Activated CD4-positive, CD25-positive, alpha-beta regulatory T cell treated with anti-CD3 and anti-CD28 coated beads, Interleukin-2, amount 50 U/mL, for 24 hours (primary cell): Measurements from ENCODE around the gene ARL15.
"Not testable (repeated sequence)": the region's sequence is repeated elsewhere in the genome, so short reads cannot be mapped to it uniquely, and the experiment has no call there.

ENCODE experiments used
- ATAC-seq, 2 donors: fragments of 150-1000 bp; cut with Tn5 transposase; one replicate each; pipeline ENCODE4 v1.10.0; 2021; ENCODE audit warnings: mild to moderate bottlenecking in 1 of 2, moderate library complexity in 1 of 2

ARL15 gene

DNA sequence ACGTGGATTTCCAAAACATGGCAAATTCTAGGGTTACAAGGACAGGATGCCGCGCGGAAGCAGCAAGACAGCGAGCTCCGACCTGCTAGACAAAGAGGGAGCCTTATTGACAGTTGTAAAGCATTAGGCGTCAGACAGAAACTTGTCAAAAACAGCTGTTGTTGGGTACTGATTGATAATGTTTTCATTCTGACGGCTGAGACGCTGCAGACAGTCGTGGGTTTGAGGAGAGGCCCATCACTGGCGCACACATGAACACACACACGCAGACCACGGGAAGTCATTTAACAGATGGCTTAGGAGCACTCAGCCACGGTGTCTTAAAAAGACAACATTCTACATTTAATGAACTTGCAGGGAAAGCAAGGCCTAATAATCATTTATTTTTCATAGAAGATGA, 426.0 kb downstream of the ARL15 start:
- no peak for ATAC-seq

DNA sequence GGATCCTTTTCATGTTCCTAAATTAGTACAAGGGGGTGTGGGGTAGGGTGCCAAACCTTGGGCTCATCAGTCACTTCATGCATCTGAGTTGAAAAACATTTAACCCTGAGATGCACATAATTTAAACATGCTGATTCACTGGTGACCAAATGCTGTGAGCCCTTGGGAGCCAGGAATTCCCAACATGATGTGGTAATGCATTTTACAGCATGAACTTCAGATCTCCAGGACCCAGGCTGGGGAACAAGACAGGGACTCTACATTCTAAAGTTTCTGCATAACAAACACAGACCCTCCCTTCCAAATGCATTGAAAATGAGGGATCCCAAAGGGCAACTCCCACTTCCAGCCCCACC, 427.7 kb downstream of the ARL15 start:
- ATAC-seq = no peak

DNA sequence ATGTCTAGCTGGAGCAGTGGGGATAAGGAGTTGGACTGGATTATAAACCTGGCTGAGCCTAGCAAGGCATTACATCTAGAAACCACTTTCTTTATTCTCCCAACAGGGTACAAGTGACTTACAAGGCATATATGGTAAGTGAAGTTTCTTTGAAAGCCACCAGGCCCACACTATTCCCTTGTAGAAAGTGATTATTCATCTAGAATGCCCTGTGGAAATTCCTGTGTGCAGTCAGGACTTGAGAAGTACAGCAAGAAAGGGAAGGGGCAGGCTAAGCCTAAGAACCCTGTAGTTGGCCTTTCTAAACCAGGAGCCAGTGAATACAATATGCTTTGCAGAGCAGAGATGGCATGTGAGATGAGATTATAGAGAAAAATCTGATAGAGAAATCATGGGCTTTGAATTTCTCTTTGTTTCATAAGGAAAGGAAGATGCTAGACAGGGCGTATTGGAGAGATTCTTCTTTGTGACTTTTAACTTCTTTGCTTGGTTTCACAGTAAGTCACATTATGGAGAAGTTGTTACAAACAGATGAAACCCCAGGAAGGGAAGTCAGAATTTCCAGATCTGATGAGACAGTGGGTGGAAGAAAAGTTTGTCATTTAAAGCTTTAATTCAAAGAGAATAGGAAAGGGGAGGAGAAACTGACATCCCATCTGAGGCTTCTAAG, 428.2 kb downstream of the ARL15 start:
- ATAC-seq = no peak

DNA sequence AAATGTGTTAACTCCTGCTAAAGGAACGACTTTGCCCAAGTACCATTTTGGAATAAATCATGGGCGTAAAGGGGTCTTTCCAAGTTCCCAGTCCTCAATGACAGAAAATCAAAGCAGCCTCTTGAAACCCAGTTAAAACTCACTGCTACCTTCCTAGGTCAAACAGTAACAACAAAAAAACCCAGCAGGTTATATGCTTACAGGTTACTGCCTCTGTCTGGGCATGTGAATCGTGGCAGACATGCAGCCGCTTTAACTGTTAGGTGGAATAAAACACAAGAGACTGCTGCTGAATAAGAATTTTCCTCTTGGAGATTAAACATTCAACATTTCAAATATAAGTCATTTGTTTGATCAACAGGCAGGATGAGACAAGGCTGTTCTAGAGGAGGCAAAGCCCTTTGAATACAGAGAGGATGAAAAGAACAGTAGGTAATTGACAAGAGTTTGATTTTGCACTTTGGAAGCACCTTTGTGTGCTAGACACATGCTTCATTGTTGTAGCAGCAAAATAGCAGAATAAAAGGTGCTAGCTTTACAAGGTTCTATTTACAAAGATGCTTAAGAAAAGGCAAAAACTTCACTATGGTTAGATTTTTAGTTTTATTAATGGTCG, 430.6 kb downstream of the ARL15 start:
- no peak for ATAC-seq

DNA sequence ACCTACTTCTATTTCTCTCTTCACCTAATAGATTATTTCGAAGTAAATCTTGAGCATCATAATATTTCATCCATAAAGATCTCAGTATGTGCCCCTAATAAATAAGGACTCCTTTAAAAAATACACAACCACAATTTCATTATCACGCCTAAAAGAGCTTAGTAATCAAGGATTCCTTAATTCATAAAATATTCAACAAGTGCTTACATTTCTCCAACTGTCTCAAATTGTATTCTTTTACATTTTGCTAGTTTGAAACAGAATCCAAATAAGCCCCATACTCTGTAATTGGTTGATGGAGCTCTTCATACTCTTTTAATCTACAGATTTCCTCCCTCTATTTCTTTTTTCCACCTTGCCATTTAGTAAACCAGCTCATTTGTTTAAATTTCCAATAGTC, 432.4 kb downstream of the ARL15 start:
- ATAC-seq = no peak

DNA sequence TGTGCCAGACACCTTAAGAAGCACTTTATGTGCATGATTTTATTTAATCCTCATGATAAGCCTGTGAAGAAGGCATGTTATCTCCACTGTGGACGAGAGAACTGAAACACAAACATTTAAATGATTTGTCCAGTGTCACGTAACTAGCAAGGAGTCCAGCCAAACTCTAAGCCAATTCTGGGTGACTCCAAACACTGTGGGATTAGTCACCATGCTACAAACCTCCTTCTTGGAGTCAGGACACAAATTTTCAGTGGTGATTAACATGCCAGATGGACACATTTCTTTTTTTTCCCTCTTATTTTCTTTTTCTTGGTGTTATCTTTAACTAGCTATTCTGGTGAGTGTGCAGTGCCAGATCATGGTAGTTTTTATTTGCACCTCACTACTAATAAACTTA, 433.1 kb downstream of the ARL15 start:
- no peak for ATAC-seq

DNA sequence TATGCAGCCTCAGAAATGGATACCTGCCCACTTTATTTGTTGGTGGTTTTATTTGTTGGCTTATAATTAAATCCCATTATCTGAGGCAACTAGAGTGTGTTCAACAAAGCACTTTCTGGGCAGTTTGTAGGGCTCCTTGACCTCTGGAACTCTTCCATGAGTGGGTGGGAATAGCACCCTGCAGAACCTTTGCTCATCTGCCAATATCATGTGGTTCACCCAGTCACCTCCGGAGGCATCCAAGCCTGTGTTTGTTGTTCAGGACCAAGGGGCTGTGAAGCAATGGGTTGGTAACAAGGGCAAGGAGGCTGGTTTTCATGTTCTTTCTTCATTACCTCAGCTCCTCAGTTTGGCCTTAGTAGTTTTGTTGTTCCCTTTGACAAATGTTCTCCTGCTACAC, 436.0 kb downstream of the ARL15 start:
- no peak for ATAC-seq

DNA sequence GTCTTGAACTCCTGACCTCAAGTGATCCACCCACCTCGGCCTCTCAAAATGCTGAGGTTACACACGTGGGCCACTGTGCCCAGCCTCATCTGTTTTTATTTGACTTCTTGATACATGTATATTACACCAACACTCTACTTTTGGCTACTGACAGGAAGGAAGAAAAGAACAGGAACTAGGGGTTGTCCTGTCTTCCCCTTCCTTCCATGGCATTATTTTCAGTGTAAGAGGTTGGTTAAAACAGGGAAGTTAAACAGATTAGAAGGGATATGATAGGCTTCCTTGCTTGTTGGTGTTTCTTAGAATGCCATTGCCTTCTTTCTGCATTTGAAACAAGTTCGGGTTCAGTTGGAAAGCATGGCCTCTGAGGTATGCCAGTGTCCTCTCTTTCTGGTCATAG, 437.1 kb downstream of the ARL15 start:
- no peak for ATAC-seq

DNA sequence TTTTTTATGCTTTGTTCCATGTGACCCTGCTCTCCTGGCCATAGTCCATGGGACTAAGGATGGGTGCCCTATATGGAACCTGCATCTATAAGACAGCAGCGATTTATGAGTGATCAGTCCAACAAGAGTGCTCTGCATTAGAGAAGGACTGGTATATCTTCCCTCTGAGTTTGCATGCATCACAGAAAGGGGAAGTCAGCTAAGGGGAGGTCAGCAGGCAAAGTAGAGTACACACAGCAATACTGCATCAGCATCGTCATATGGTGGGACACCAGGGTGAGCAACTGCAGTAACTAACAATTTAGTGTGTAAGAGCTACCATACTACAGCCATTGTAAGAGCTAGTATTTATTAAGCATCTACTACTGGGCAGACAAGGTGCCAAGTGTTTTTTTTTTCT, 438.6 kb downstream of the ARL15 start:
- ATAC-seq = no peak

DNA sequence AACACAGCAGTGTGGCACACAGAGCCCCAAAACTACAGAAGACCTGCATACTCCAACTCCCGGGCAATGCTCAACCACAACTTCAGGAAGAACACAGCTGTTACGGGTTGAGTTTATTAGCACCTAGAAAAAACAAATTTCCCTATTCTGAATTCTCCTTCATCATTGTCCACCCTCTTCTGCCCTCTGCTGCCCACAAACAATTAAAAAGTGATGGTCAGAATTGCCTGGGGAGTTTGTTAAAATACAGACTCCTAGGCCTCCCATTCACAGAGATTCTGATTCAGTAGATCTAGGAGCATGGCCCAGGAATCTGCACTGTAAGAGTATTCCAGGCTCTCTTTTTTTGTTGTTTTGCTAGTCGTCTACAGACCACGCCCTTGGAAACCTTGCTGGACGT, 439.3 kb downstream of the ARL15 start:
- no peak for ATAC-seq

DNA sequence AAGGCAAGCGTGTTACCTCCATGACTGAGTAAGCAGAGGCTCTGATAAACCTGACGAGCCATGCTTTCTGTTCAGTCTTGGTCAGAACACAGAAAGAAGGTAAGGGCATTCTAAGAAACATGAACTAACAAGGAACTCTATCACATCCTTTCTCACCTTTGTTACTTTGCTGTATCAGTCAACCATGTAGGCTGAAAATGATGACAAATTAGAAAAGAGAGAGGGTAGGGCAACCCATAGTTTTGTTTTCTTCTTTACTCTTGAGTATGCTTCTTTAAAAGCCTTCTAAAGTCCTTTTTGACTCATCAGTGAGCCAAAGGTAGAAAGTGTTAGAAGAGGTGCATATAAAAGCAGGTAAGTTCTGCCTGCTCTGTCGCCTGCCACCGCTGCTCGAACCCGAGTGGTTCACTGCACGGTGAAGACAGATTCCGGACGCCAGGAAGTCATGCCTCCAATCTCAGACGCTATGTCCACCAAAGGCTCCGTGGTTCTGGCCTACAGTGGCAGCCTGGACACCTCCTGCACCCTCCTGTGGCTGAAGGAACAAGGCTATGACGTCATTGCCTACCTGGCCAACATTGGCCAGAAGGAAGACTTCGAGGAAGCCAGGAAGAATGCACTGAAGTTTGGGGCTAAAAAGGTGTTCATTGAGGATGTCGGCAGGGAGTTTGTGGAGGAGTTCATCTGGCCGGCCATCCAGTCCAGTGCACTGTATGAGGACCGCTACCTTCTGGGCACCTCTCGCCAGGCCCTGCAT, 451.5 kb downstream of the ARL15 start:
- no peak for ATAC-seq

DNA sequence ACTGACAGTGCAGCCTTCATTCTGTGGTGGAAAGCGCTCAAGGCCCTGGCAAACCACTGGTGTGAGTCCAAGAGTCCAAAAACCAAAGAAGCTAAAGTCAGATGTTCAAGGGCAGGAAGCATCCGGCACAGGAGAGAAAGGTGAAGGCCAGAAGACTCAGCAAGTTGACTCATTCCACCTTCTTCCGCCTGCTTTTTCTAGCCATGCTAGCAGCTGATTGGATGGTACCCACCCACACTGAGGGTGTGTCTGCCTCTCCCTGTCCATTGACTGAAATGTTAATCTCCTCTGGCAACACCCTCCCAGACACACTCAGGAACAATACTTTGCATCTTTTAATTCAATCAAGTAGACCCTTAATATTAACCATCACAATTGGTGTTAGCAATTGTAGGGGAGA, 453.9 kb downstream of the ARL15 start:
- ATAC-seq = no peak

DNA sequence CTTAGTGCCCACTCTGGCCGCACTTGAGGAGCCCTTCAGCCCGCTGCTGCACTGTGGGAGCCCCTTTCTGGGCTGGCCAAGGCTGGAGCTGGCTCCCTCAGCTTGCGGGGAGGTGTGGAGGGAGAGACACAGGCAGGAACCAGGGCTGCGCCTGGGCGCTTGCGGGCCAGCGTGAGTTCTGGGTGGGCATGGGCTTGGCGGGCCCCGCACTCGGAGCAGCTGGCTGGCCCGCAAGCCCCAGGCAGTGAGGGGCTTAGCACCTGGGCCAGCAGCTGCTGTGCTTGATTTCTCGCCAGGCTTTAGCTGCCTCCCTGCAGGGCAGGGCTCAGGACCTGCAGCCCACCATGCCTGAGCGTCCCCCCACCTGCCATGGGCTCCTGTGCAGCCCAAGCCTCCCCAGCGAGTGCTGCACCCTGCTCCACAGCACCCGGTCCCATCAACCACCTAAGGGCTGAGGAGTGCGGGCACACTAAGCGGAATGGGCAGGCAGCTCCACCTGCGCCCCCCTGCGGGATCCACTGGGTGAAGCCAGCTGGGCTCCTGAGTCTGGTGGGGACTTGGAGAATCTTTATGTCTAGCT, 473.4 kb downstream of the ARL15 start:
- ATAC-seq = not testable (repeated sequence)

DNA sequence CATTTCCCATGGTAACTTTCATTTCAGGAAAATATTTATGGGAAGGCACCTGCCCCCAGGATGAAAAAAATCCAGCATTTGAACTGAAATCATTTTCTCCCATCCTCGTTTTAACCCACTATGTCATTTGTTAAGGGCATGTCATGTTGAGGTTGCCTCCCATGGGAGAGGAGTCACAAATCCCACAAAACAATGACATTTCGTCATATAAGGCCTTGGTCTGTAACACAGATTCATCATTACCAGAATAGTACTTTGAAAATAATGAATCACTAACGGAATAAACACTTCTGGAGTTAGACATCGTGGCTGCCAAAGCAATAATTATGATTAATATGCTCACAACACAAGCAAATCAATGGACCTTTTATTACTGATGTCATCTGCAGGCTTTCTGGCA, 475.9 kb downstream of the ARL15 start:
- no peak for ATAC-seq
